MCF 10A (cell line): Measurements from ENCODE around the gene SUSD1. TPM values are rescaled to one million over a fixed set of nuclear protein-coding genes. Genes with fewer than 3 reads are reported as not detected.
A peak's percentile ranks its signal among the peaks of the same experiment; 100 is the strongest.

Experiments used
- BruUV-seq: library from RNA; stranded (reverse); fragments of 400-500 nt; replicated peaks from 2 replicates; lab custom pipeline; 2021; lab: Mats Ljungman, UMichigan
- CTCF ChIA-PET: fragments of 300-600 bp; sonication (Branson Sonifier 250); formaldehyde crosslinking; extraction: SDS; loops from one replicate; lab custom pipeline; 2021; ENCODE audit warnings: antibody characterized with exemption, inconsistent platforms; lab: Yijun Ruan, JAX
- POLR2A ChIA-PET: fragments of 300-600, 350-650 bp; sonication (Branson Sonifier 250); formaldehyde crosslinking; extraction: SDS; loops from one replicate; lab custom pipeline; 2020; ENCODE audit warnings: antibody characterized with exemption, inconsistent platforms; lab: Yijun Ruan, JAX
- DNase-seq: peaks from one replicate; pipeline ENCODE4 v3.0.0-alpha.2; 2018; ENCODE audit not compliant: unreplicated experiment
- H3K27ac Mint-ChIP-seq: one replicate; pipeline ENCODE4 v1.8.0; 2022; ENCODE audit warnings: mild to moderate bottlenecking, low read depth, mixed read lengths; ENCODE audit not compliant: unreplicated experiment
- H3K27me3 Mint-ChIP-seq: one replicate; pipeline ENCODE4 v1.8.0; 2022; ENCODE audit warnings: mixed read lengths; ENCODE audit not compliant: insufficient read depth, unreplicated experiment
- H3K36me3 Mint-ChIP-seq: one replicate; pipeline ENCODE4 v1.8.0; 2022; ENCODE audit warnings: mild to moderate bottlenecking, moderate library complexity, mixed read lengths; ENCODE audit not compliant: insufficient read depth, unreplicated experiment
- H3K4me1 Mint-ChIP-seq: one replicate; pipeline ENCODE4 v1.8.0; 2022; ENCODE audit warnings: mixed read lengths; ENCODE audit not compliant: insufficient read depth, unreplicated experiment
- H3K4me3 Mint-ChIP-seq: one replicate; pipeline ENCODE4 v1.8.0; 2022; ENCODE audit warnings: mild to moderate bottlenecking, moderate library complexity, mixed read lengths; ENCODE audit not compliant: unreplicated experiment
- H3K9me3 Mint-ChIP-seq: one replicate; pipeline ENCODE4 v1.8.0; 2022; ENCODE audit warnings: mixed read lengths; ENCODE audit not compliant: unreplicated experiment
- CTCF ChIP-seq: fragments of 200-600 bp; IDR thresholded peaks from one replicate; pipeline ENCODE4 v1.8.0; 2022; ENCODE audit warnings: antibody characterized with exemption, mild to moderate bottlenecking; ENCODE audit not compliant: unreplicated experiment
- intact Hi-C: fragments of 100-400 bp; cut with micrococcal nuclease; formaldehyde crosslinking; loops from 2 replicates; pipeline ENCODE4 v1.14.1; 2022
- total RNA-seq: library from RNA; stranded (reverse); gene quantifications from 2 replicates; pipeline ENCODE4 v1.2.3, GENCODE V29; 2022

SUSD1 gene
- total RNA-seq, 1 experiment from 2014 or later = 2.0 TPM

- Mint-ChIP-seq H3K27ac (peak overlapping the region; percentile 55), H3K27me3 (no peaks in the 10 kb centered on the region), H3K4me1 (peaks cover 16% of the 10 kb centered on the region), H3K4me3 (no peak overlapping the region), H3K9me3 (no peaks in the 10 kb centered on the region), H3K36me3 (no peaks in the 10 kb centered on the region)
- intact Hi-C loops = loop anchor here (1.0 kb wide), 2 partner anchors 168 to 195 kb away; no protein-coding TSS in a partner anchor
- peak; percentile 66 for DNase-seq
- no TSS peak for BruUV-seq
- POLR2A ChIA-PET = interaction anchor here (0.6 to 1.1 kb wide), 4 partner anchors 18 to 551 kb away, joined by 3 to 6 read pairs (median 4); no protein-coding TSS in a partner anchor
- TF ChIP-seq CTCF = peak; percentile 19
- CTCF ChIA-PET = interaction anchor here (0.6 to 1.2 kb wide), 4 partner anchors 10 to 529 kb away, joined by 3 to 7 read pairs (median 4); no protein-coding TSS in a partner anchor
Measured at GRCh38 chr9:112166176-112167140, 8.6 kb downstream of the SUSD1 start.

GRCh38 chr9:112162621-112163413 is 12.3 kb downstream of the SUSD1 start:
- H3K36me3 Mint-ChIP-seq = no peaks in the 10 kb centered on the region

GRCh38 chr9:112159781-112160180 is 15.3 kb downstream of the SUSD1 start:
- Mint-ChIP-seq H3K4me3 (no peak overlapping the region), H3K27me3 (no peaks in the 10 kb centered on the region), H3K36me3 (no peaks in the 10 kb centered on the region), H3K4me1 (no peaks in the 10 kb centered on the region), H3K9me3 (no peaks in the 10 kb centered on the region), H3K27ac (no peak overlapping the region)
- BruUV-seq = no TSS peak
- ChIA-PET POLR2A (no interaction called here), CTCF (no interaction called here)
- TF ChIP-seq CTCF = no peak
- no peak for DNase-seq
- intact Hi-C loops = no loop called here

More at GRCh38 chr9:112162621-112163413, 12.3 kb downstream of the SUSD1 start:
- H3K27me3 Mint-ChIP-seq = no peaks in the 10 kb centered on the region
- no peak overlapping the region for H3K4me3 Mint-ChIP-seq
- DNase-seq = no peak
- POLR2A ChIA-PET = no interaction called here
- BruUV-seq = no TSS peak
- intact Hi-C loops = no loop called here
- TF ChIP-seq CTCF = no peak
- CTCF ChIA-PET = interaction anchor here (1.2 to 1.3 kb wide), 2 partner anchors 50 to 199 kb away, joined by 4 to 6 read pairs; no protein-coding TSS in a partner anchor
- peaks cover 16% of the 10 kb centered on the region for H3K4me1 Mint-ChIP-seq
- no peaks in the 10 kb centered on the region for H3K9me3 Mint-ChIP-seq
- no peak overlapping the region for H3K27ac Mint-ChIP-seq
